ENCODE results near the gene RANBP17. TPM values are rescaled to one million over a fixed set of nuclear protein-coding genes. Genes with fewer than 3 reads are reported as not detected.

RANBP17 gene
- total and polyA plus RNA-seq, 2 experiments from 2014 or later = 43.8 to 53.1 TPM

DNA sequence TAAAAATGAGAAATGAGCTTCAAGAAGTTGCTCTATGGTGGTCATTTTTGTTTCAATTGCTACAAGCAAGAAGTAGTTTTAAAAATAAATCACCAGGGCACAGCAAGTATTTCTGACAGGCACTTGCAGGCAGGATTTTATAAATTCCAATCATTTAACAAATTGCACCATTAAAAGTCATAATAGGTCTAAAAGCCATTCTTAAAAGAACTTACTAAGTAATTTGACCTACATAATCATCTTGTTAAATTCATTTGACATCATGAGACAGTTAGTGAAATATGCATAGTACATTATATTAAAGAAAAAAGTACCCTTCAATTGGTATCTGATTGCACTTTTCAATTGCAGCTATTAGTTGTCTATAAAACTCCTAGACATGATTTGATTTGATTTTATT, 478.2 kb downstream of the RANBP17 start (continued):
- TF ChIP-seq, protein P1, sequence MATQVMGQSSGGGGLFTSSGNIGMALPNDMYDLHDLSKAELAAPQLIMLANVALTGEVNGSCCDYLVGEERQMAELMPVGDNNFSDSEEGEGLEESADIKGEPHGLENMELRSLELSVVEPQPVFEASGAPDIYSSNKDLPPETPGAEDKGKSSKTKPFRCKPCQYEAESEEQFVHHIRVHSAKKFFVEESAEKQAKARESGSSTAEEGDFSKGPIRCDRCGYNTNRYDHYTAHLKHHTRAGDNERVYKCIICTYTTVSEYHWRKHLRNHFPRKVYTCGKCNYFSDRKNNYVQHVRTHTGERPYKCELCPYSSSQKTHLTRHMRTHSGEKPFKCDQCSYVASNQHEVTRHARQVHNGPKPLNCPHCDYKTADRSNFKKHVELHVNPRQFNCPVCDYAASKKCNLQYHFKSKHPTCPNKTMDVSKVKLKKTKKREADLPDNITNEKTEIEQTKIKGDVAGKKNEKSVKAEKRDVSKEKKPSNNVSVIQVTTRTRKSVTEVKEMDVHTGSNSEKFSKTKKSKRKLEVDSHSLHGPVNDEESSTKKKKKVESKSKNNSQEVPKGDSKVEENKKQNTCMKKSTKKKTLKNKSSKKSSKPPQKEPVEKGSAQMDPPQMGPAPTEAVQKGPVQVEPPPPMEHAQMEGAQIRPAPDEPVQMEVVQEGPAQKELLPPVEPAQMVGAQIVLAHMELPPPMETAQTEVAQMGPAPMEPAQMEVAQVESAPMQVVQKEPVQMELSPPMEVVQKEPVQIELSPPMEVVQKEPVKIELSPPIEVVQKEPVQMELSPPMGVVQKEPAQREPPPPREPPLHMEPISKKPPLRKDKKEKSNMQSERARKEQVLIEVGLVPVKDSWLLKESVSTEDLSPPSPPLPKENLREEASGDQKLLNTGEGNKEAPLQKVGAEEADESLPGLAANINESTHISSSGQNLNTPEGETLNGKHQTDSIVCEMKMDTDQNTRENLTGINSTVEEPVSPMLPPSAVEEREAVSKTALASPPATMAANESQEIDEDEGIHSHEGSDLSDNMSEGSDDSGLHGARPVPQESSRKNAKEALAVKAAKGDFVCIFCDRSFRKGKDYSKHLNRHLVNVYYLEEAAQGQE (IDR thresholded peaks at IDR 0.05; ENCODE audit: unreplicated experiment) = no peak
- TF ChIP-seq NANOG (IDR thresholded peaks at IDR 0.05; ENCODE audit: borderline replicate concordance) (no peak), POLR2AphosphoS5 (IDR thresholded peaks at IDR 0.05; ENCODE audit: low read depth) (no peak)

DNA sequence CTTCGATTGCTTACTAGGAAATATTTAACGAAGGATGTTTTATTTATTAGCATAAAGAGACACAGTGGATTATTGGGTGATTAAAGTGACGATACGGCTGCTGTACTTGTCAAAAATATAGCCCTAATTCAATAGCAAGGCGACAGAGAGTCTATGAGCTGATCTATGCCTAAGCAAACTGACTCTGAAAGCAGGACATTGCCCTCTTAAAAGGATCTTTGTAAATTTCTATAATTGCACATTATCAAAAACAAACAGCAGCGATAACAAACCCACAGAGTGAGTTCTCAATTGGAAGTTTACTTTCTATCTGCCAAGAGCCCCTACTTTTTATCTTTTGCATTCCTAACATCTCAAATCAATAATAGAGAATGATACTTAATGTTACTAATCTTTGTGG, 478.7 kb downstream of the RANBP17 start:
- Histone ChIP-seq H4K20me1 (replicated peaks; ENCODE audit: insufficient read depth) (no peaks in the 10 kb centered on the region), H3K79me2 (replicated peaks; ENCODE audit: insufficient read depth) (no peaks in the 10 kb centered on the region), H3K4me1 (ENCODE audit: insufficient read depth) (peaks cover 10% of the 10 kb centered on the region), H2AFZ (no peak overlapping the region), H3F3A (replicated peaks; ENCODE audit: low read depth) (no peaks in the 10 kb centered on the region), H3K36me3 (ENCODE audit: insufficient read depth) (no peaks in the 10 kb centered on the region), H3K27me3 (ENCODE audit: insufficient read depth) (peaks cover 30% of the 10 kb centered on the region), H3K4me2 (no peak overlapping the region), H3K9me2 (ENCODE audit: insufficient read depth) (no peaks in the 10 kb centered on the region), H3K27ac (ENCODE audit: low read depth) (no peak overlapping the region), H3K4me3 (no peak overlapping the region)
- Mint-ChIP-seq H3K27me3 (ENCODE audit: insufficient read depth, low read depth, poor library complexity) (peaks cover 23% of the 10 kb centered on the region), H3K4me3 (no peak overlapping the region), H3K36me3 (ENCODE audit: low read depth) (no peaks in the 10 kb centered on the region), H3K27ac (no peak overlapping the region), H3K4me1 (peaks cover 10% of the 10 kb centered on the region; the same call in 2 of the 3 replicates), H3K9me3 (no peaks in the 10 kb centered on the region)
- ATAC-seq = no peak
- DNase-seq (ENCODE audit: low spot score) = no peak
- no peak for TF ChIP-seq EZH2 (IDR thresholded peaks at IDR 0.05; ENCODE audit: low read depth, unreplicated experiment)
- TF ChIP-seq EZH2phosphoT487 (IDR thresholded peaks at IDR 0.05; ENCODE audit: unreplicated experiment) = no peak
- no peak for TF ChIP-seq POLR2AphosphoS5 (IDR thresholded peaks at IDR 0.05; ENCODE audit: low read depth)
- TF ChIP-seq CREB1 (CRISPR knock-in tag; IDR thresholded peaks at IDR 0.05; ENCODE audit: low read depth) = no peak
- TF ChIP-seq, protein P2, sequence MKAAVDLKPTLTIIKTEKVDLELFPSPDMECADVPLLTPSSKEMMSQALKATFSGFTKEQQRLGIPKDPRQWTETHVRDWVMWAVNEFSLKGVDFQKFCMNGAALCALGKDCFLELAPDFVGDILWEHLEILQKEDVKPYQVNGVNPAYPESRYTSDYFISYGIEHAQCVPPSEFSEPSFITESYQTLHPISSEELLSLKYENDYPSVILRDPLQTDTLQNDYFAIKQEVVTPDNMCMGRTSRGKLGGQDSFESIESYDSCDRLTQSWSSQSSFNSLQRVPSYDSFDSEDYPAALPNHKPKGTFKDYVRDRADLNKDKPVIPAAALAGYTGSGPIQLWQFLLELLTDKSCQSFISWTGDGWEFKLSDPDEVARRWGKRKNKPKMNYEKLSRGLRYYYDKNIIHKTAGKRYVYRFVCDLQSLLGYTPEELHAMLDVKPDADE (IDR thresholded peaks at IDR 0.05) = no peak
- no peak for TF ChIP-seq JUNB (IDR thresholded peaks at IDR 0.05; ENCODE audit: unreplicated experiment)
- TF ChIP-seq, protein P1 (IDR thresholded peaks at IDR 0.05; ENCODE audit: unreplicated experiment) = no peak
- TF ChIP-seq ZNF114 (CRISPR knock-in tag; IDR thresholded peaks at IDR 0.05) = no peak
- TF ChIP-seq ZNF331 (CRISPR knock-in tag; IDR thresholded peaks at IDR 0.05; ENCODE audit: low read depth) = no peak
- no peak for TF ChIP-seq NANOG (IDR thresholded peaks at IDR 0.05; ENCODE audit: borderline replicate concordance)
- TF ChIP-seq, protein P3, sequence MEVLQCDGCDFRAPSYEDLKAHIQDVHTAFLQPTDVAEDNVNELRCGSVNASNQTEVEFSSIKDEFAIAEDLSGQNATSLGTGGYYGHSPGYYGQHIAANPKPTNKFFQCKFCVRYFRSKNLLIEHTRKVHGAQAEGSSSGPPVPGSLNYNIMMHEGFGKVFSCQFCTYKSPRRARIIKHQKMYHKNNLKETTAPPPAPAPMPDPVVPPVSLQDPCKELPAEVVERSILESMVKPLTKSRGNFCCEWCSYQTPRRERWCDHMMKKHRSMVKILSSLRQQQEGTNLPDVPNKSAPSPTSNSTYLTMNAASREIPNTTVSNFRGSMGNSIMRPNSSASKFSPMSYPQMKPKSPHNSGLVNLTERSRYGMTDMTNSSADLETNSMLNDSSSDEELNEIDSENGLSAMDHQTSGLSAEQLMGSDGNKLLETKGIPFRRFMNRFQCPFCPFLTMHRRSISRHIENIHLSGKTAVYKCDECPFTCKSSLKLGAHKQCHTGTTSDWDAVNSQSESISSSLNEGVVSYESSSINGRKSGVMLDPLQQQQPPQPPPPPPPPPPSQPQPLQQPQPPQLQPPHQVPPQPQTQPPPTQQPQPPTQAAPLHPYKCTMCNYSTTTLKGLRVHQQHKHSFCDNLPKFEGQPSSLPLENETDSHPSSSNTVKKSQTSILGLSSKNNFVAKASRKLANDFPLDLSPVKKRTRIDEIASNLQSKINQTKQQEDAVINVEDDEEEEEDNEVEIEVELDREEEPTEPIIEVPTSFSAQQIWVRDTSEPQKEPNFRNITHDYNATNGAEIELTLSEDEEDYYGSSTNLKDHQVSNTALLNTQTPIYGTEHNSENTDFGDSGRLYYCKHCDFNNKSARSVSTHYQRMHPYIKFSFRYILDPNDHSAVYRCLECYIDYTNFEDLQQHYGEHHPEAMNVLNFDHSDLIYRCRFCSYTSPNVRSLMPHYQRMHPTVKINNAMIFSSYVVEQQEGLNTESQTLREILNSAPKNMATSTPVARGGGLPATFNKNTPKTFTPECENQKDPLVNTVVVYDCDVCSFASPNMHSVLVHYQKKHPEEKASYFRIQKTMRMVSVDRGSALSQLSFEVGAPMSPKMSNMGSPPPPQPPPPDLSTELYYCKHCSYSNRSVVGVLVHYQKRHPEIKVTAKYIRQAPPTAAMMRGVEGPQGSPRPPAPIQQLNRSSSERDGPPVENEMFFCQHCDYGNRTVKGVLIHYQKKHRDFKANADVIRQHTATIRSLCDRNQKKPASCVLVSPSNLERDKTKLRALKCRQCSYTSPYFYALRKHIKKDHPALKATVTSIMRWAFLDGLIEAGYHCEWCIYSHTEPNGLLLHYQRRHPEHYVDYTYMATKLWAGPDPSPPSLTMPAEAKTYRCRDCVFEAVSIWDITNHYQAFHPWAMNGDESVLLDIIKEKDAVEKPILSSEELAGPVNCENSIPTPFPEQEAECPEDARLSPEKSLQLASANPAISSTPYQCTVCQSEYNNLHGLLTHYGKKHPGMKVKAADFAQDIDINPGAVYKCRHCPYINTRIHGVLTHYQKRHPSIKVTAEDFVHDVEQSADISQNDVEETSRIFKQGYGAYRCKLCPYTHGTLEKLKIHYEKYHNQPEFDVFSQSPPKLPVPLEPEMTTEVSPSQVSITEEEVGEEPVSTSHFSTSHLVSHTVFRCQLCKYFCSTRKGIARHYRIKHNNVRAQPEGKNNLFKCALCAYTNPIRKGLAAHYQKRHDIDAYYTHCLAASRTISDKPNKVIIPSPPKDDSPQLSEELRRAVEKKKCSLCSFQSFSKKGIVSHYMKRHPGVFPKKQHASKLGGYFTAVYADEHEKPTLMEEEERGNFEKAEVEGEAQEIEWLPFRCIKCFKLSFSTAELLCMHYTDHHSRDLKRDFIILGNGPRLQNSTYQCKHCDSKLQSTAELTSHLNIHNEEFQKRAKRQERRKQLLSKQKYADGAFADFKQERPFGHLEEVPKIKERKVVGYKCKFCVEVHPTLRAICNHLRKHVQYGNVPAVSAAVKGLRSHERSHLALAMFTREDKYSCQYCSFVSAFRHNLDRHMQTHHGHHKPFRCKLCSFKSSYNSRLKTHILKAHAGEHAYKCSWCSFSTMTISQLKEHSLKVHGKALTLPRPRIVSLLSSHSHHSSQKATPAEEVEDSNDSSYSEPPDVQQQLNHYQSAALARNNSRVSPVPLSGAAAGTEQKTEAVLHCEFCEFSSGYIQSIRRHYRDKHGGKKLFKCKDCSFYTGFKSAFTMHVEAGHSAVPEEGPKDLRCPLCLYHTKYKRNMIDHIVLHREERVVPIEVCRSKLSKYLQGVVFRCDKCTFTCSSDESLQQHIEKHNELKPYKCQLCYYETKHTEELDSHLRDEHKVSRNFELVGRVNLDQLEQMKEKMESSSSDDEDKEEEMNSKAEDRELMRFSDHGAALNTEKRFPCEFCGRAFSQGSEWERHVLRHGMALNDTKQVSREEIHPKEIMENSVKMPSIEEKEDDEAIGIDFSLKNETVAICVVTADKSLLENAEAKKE (CRISPR knock-in tag; IDR thresholded peaks at IDR 0.05) = no peak

Measured in GM23338 (cell line).